Measurements from ENCODE around the gene PLEKHO1.
"Not testable (repeated sequence)": the region's sequence is repeated elsewhere in the genome, so short reads cannot be mapped to it uniquely, and the experiment has no call there.

The PLEKHO1 gene

GRCh38 chr1:150149271-150150132 lies at the start of gene PLEKHO1:
Gene PLEKHO1 (plus strand): TSS chr1:150149916. CDS start chr1:150150258, 342 bp downstream.
- DNase-seq, result peak; percentile 64

- DNase-seq, result no peak
Observed at GRCh38 chr1:150102986-150103385, 46.7 kb upstream of the PLEKHO1 start.

GRCh38 chr1:150106341-150106740 lies 43.4 kb upstream of the PLEKHO1 start:
- no peak for DNase-seq

GRCh38 chr1:150109586-150109985 lies 40.1 kb upstream of the PLEKHO1 start:
- DNase-seq, result no peak

- no peak for DNase-seq
Observed at GRCh38 chr1:150110116-150110515, 39.6 kb upstream of the PLEKHO1 start.

GRCh38 chr1:150111670-150112069 lies 38.0 kb upstream of the PLEKHO1 start:
- DNase-seq, result no peak

GRCh38 chr1:150115121-150115520 lies 34.6 kb upstream of the PLEKHO1 start:
- no peak for DNase-seq

GRCh38 chr1:150118716-150119115 lies 31.0 kb upstream of the PLEKHO1 start:
- no peak for DNase-seq

GRCh38 chr1:150121236-150121862 lies 28.4 kb upstream of the PLEKHO1 start:
- no peak for DNase-seq

- no peak for DNase-seq
Observed at GRCh38 chr1:150126811-150127210, 22.9 kb upstream of the PLEKHO1 start.

GRCh38 chr1:150127464-150127863 lies 22.3 kb upstream of the PLEKHO1 start:
- no peak for DNase-seq

GRCh38 chr1:150127868-150128267 lies 21.8 kb upstream of the PLEKHO1 start:
- no peak for DNase-seq

GRCh38 chr1:150132372-150132771 lies 17.3 kb upstream of the PLEKHO1 start:
- no peak for DNase-seq

GRCh38 chr1:150134537-150134936 lies 15.2 kb upstream of the PLEKHO1 start:
- DNase-seq, result no peak

GRCh38 chr1:150135400-150135799 lies 14.3 kb upstream of the PLEKHO1 start:
- not testable (repeated sequence) for DNase-seq

GRCh38 chr1:150138044-150138443 lies 11.7 kb upstream of the PLEKHO1 start:
- no peak for DNase-seq

GRCh38 chr1:150141452-150141851 lies 8.3 kb upstream of the PLEKHO1 start:
- no peak for DNase-seq

- DNase-seq, result no peak
Observed at GRCh38 chr1:150142083-150142482, 7.6 kb upstream of the PLEKHO1 start.

- no peak for DNase-seq
Observed at GRCh38 chr1:150144606-150145005, 5.1 kb upstream of the PLEKHO1 start.

- not testable (repeated sequence) for DNase-seq
Observed at GRCh38 chr1:150146016-150146415, 3.7 kb upstream of the PLEKHO1 start.

GRCh38 chr1:150146849-150147542 lies 2.7 kb upstream of the PLEKHO1 start:
- DNase-seq, result no peak

GRCh38 chr1:150148837-150149270 lies 862 bp upstream of the PLEKHO1 start:
- DNase-seq, result no peak
